GM19395 (cell line): ENCODE results near the gene P2RY12.

Source experiments
- ATAC-seq: cut with Tn5 transposase; IDR thresholded peaks from one replicate; pipeline ENCODE4 v1.9.1; 2021; ENCODE audit warnings: mild to moderate bottlenecking, moderate library complexity; ENCODE audit not compliant: unreplicated experiment

The P2RY12 gene

DNA sequence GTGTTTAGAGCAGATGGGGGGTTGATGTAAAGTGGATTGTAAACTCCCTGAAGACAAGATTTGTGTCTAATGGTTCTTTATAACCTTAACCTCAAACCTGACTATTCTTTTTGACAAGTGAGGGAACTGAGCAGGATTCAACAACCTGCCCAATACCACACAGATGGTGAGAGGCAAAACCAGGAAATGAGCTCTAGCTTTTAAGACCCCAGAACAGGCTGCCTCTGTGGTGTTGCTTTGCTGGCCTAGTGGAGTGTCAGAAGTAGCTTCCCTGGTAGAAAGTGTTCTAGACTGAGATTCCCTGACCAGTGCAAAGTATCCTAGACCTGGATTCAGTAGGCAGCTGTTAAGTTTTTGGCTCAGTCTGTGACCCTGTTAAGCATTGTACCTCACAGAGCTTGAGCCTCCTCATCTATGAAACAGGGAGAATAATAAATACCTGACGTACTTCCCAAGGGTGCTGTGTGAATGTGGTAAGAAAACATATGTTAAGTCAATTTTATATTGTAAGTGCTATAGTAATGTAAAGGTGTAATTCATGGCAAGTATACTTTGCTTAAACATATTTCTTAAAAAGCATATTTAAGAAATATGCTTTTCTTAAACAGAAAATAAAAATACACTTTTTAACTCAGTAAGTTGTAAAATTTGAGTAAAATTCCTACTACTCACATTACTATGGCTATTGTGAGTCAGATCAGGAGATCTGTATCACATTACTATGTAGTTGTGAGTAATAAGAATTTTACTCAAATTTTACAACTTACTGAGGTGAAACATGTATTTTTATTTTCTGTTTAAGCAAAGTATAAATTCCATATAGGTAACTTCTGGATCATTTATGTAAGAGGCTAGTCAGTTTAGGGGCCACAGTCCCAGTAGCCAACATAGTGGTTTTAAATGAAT, 76.7 kb downstream of the P2RY12 start:
- no peak for ATAC-seq

GRCh38 chr3:151307131-151307530, 77.4 kb downstream of the P2RY12 start:
- no peak for ATAC-seq

DNA sequence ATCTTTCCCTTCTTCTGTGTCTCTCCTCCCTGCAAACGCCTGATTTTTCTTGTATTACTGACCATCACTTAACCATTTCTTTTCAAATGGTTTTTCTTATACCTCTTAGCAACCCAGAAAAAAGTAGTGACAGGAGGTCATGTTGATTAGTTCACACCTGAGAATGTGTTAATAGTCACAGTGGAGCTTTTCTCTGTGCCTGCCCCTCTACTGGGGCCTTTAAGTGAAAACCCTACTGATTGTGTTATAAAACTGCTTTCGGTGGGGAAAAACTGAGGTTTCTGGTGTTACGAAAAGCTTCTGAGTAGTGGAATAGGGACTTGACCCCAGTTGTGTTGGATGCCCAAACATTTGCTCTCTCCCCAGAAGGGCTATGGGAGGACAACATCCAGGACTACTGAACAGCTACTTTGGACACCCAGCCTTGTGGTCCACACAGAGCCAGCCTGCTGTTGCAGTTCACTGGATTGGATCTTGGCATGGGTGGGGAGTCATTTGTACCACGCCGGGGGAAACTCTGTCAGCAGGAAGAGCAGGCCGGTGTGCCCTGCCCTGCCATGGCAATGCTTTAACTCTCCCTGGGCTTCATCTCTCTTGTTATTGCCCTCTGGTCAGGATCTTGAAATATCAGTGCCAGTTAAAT, 78.3 kb downstream of the P2RY12 start:
- no peak for ATAC-seq

DNA sequence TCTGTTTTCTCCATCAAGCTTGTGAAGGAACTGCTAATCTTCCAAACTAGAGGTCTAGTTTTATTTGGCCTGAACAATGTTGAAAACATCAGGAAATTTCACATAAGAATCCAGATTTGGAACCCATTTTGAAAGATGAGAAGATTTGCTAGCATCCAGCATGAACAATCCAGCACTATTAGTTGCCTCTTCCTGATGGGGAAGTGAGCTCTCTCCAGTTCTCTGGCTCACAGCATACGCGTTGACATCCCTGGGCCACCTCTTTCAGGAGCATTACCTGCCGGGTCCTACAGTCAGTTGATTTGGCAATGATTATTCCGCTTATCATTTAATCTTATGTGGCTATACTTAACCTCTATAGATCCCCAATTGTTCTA, 78.8 kb downstream of the P2RY12 start:
- ATAC-seq, result no peak

DNA sequence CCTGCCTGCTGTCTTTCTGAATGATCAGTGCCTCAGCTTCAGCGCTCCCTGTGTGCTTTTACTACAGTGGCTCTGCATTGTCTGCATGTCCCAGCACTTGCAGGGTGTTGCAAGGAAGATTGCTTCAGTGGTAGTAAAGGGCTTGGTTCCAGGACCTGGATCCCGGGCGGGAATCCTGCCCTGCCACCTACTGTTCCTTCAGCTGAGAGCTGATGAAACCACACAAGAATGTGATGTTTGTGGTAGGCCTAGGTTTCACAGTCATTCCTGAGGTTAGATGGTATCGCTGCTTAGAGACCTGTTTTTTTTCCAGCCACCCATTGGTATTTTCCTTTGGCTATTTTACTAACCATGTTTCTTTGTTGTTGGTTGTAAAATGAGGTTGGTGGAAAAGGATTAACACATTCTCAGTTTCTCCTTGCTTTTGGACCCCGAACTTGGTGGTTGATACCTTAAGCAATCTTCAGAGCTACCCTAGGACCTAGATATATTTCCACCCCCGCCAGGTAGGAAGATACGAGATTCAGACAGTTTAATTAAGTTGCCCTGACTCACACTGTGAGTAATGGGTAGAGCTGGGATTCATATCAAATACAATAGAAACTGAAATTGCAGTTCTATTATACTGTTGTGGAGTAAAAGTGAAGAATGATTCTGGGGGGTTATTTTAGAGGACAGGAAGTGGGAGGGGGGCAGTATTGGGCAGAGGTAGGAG, 79.3 kb downstream of the P2RY12 start:
- ATAC-seq, result no peak

DNA sequence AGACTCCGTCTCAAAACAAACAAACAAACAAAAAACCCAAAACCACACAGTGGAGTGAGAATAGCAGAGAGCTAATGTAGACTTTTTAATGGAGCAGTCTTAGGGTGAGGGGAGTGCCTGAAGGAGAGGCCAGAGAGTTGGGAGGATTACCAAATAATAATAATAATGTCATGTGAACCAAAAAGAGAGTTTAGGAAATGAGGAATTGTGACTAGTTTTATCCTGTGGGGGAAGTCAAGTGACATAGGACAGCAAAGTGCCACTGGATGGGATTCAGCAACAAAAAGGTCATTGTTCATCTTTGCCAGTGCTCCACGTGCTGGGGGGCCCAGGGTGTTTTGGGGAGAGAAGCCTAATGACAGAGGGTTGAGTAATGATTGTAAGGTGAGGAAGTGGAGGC, 80.8 kb downstream of the P2RY12 start:
- no peak for ATAC-seq

DNA sequence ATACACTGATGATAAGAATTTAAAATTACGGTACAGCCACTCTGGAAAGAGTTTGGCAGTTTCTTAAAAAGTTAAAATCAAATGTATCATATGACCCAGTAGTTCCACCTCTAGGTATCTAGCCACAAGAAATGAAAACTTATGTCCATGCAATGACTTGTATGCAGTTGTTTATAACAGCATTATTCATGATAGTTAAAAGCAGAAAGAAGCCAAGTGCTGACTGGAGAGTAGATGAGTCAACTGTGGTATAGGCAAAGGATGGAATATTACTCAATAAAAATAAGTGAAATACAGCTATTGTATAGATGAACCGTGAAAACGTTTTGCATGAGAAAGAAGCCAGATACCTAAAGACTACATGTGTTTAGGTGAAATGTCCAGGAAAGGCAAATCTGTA, 82.8 kb downstream of the P2RY12 start:
- ATAC-seq, result no peak

GRCh38 chr3:151300539-151300938, 84.0 kb downstream of the P2RY12 start:
- no peak for ATAC-seq

- ATAC-seq, result no peak
Observed at GRCh38 chr3:151299006-151299405, 85.5 kb downstream of the P2RY12 start.

DNA sequence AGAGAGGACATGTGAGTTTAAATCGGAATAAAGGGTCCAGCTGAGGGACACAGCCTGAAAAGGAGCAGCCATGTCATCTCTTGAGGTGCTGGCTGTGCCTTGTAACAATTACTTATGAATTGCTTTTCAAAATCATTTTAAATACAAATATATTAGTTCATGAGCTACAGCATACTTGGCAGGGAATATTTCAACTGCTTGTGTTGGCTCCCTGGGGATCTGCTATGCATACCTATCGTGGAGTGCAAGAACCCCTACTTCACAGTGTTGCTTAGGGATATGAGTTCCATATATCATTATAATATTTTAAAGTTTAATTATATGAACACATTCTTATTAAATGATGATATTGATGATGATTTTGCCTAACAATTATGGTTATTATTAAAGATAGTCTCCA, 87.1 kb downstream of the P2RY12 start:
- no peak for ATAC-seq

- no peak for ATAC-seq
Observed at GRCh38 chr3:151296226-151296625, 88.3 kb downstream of the P2RY12 start.

- ATAC-seq, result no peak
Observed at GRCh38 chr3:151293127-151293526, 91.4 kb downstream of the P2RY12 start.

DNA sequence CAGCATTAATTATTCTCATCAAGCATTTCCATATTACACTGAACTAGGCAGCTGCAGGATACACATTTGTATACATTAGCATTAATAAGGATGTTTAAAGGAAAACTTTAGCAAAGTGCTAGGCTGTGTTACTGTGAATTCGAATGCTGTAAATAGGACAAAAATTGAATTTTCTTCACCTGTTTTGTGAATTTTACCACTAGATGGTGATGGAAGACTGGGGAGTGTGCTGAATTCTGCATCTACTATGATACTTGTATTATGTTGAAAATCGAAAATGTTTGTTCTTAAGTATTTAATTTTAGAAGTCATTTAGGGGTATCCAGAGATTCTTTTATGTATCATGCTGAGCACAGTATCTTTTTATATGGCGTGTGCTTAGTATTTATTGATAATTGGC, 93.9 kb downstream of the P2RY12 start:
- ATAC-seq, result no peak

DNA sequence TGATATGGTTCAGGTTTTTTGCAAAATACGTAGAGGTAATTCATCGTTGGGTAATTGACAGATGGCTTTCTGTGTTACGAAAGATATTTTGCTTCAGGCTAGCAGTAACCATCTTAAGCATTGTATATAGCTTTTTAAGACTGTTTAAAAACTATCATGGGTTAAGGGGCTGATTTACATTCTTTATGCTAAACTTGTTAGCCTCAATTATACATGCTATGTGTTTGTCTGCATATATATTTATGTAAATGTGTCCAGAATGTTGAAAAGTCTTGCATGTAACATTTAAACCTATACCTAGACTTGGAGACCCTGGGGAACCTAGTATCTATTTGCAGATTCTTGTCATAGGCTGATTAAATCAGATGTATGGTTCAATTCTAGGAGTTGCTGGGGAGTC, 95.1 kb downstream of the P2RY12 start:
- no peak for ATAC-seq
